Non-pigmented ciliary epithelial cell (primary cell): ENCODE results near the gene NCDN.

Experiments
- DNase-seq: peaks from one replicate; pipeline ENCODE4 v3.0.0-alpha.2; 2010; ENCODE audit warnings: low read depth

Gene NCDN

DNA sequence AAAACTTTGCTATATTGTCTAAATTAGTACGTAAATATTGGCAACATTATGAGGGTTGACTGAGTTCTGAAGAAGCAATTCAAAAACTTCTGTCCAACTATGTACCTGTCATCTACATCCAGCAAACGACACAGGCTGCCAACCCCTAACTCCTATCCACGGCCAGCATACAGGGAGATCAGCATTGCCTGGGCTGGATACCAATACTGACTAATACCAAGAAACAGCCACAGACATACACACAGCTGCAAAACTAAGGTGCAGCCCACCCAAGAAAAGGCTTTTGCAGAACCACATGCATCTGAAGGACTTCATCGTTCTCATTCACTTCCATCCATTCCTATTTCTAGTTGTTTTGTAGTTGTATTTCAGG lies 2.4 kb upstream of the NCDN start:
- no peak for DNase-seq

DNA sequence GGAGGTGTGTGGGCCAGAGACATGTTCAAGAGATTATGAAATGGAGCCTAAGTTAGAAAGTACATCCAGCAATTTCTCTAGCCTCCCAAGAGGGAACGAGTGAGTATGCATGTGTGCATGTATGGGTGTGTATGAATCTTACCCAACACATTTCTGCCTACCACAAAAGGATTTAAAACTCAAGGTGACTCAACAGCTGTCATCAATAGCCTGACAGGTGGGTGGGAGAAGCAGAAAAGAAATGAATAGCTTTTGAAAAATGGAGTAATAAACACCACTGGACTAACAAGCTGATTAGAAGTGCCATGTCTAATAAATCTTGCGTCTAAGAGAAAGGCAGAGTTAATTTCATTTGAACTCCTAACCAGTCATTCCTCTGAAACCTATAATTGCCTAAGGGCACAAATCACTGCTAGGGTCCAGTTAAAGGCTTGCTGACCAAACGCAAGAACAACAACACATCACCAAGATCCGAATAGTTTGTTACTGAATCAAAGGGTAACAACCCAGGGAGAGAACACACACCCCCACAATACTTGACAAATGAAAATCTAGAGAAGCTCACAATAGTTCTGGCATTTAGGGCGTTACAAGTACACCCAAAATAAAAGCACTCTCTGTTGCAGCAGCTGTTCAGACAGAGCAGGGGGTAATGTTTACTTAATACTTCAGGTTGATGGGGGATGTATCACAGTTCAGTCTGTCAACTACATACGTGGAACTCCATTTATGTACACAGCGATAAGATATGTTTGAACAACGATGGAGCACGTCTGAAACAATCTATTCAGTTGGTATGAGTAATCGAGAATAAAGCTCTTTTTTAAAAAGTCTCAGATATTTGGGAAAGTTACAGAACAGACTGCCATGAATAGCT lies 1.8 kb upstream of the NCDN start:
- no peak for DNase-seq

DNA sequence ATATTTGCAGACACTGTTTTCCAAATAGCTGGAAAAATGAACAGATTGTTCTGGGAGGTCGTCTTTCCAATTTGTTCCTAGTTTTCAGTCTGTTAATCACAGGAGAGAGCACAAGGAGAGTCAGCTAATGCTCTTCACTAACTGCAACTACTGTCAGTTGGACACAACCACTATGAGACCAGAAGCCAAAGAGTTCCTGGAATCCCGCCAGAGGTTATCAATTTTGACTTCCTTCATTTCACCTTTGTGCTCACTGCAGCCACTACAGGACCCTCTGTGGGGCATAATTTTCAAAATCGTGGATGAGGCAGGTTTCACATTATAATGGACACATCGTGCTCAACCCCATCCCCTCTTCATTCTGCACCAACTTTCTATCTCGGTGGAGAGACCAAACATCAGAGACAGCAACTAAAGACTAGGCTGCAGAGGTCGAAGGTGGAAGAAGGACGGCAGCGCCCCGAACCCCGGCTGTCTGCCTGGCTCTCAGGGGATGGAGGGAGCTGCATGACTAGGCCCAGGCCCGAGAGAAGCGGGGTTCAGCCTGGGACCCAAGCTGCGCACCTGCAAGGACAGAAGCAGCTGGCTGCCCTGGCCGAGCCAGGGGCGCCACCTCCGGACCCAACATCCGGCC lies 998 bp upstream of the NCDN start:
- DNase-seq = no peak

DNA sequence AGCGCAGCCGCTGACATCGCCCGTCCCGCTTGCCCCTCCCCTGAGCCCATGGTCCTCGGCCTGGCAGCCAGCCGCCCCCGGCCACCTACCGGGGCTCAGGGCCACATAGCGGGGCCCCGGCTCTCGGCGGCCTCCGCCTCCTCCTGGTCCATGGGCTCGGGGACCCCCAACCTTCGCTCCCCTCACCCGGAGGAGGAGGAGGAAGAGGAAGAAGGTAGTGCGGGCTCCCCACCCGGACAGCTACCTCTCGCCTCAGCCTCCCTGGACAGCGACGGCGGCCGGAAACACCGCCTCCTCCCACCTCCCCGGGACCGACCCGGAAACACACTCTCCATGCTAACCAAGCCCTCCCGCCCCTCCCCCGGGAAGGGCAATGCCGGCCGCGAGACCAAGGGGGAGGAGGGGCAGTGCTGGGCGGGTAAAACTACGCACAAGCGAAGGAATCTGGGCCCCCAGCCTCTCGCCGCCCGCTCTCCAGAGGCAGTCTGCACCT lies 435 bp upstream of the NCDN start, which contains the start of gene KIAA0319L:
Gene KIAA0319L (minus strand): TSS at position 286 of the 493 bp plus-strand sequence. CDS start 2,912 bp downstream, outside the sequence.
- DNase-seq = no peak

DNA sequence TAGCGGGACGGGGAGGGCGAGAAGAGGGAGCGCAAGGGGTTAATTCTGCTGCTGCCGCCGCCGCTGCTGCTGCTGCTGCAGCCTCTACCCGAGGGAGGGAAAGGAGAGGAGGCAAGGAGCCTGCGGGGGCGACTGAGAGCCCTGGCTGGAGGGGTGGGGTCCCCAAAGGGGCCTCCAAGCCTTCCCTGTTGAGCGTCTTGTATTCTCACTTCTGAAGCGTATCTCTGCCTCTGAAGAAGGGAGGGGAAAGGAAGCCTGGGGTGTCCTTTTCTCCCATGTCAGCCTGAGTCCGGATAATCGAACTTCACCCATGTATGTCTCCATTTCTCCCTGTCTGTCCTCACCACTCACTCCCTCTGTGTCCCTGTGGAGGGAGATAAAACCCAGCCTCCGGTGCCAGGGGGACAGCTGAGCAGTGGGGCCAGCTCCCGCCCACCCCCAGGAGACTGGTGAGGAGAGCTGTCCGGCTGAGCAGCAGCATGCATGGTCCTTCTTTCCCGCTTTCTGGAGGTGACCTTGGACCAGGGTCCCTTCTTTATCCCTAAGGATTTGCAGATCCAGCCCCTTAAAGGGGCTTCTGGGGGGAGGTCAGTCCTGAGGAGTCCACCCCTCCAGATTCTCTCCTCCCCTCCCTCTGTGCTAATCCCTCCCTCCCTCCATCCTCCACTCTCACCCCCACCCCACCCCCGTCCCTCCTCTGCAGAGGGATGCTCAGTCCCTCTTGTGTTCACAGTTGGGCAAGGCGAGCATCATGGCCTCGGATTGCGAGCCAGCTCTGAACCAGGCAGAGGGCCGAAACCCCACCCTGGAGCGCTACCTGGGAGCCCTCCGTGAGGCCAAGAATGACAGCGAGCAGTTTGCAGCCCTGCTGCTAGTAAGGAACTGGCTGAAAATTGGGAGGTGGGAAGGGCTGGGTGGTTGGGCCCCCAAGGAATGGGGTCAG lies 1.0 kb downstream of the NCDN start:
- no peak for DNase-seq

DNA sequence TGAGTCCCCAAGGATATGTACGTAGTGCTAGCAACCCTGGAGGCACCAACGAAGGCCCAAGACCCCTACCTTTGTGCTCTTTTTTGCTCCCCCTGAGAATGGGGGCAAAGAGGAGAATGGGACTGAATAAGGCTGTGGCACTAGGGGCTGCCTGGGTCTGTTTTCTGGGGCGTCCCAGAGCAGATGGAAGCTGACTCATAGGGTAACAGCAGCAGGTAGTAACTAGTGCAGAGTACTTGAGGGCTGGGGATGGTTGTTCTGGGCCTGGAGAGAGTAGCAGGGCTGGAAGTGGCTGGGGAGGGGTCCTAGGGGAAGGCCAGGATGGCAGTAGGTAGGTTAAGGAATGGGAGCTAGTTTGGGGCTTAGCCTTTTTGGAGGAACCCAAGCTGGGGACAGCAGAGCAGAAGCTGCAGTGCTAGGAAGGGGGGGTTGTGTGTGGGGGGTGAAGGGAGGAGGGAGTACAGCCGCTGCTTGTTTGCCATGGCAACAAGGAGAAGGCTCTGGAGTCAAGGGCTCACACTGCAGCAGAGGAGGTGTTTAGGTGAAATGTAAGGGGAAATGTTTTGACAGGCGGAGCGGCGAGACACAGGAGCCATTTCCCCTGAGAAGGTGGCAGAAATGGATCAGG lies 1.8 kb downstream of the NCDN start:
- DNase-seq = no peak

DNA sequence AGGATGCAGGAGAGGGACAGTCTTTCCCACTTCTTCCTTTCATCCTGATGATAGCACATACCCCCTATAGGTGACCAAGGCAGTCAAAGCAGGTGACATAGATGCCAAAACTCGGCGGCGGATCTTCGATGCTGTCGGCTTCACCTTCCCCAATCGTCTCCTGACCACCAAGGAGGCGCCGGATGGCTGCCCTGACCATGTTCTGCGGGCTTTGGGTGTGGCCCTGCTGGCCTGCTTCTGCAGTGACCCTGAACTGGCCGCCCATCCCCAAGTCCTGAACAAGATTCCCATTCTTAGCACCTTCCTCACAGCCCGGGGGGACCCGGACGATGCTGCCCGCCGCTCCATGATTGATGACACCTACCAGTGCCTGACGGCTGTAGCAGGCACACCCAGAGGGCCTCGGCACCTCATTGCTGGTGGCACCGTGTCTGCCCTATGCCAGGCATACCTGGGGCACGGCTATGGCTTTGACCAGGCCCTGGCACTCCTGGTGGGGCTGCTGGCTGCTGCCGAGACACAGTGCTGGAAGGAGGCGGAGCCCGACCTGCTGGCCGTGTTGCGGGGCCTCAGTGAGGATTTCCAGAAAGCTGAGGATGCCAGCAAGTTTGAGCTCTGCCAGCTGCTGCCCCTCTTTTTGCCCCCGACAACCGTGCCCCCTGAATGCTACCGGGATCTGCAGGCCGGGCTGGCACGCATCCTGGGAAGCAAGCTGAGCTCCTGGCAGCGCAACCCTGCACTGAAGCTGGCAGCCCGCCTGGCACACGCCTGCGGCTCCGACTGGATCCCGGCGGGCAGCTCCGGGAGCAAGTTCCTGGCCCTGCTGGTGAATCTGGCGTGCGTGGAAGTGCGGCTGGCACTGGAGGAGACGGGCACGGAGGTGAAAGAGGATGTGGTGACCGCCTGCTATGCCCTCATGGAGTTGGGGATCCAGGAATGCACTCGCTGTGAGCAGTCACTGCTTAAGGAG lies 2.9 kb downstream of the NCDN start:
- no peak for DNase-seq

DNA sequence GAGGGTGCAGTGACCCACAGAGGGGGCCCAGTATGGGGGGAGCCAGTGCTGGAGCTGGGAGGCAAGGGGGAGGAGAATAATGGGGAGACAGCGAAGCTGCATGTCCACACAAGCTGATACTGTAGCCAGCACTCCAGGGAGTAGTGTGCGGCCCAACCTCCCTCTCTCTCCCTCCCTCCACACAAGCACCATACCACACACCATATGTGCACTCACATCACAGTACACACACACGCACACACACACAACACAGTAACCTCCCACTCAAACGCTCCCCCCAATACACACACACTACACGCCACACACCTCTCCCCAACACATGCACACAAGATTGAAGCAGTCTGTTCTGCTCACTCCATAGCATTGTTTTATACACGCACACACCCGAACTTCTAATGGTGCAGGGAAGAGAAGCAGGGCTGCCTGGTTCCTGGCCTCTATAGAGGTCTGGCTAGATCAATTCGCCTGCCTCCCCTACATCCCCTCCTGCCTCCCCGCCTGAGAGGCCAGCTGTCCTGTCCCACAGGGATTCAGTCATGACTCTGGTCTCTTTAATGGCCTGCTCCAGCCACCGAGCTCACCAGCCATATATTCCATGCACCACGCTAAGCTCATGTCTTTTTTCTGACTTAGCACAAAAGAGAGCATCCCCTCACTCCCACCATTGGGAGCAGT lies 3.8 kb downstream of the NCDN start:
- no peak for DNase-seq

DNA sequence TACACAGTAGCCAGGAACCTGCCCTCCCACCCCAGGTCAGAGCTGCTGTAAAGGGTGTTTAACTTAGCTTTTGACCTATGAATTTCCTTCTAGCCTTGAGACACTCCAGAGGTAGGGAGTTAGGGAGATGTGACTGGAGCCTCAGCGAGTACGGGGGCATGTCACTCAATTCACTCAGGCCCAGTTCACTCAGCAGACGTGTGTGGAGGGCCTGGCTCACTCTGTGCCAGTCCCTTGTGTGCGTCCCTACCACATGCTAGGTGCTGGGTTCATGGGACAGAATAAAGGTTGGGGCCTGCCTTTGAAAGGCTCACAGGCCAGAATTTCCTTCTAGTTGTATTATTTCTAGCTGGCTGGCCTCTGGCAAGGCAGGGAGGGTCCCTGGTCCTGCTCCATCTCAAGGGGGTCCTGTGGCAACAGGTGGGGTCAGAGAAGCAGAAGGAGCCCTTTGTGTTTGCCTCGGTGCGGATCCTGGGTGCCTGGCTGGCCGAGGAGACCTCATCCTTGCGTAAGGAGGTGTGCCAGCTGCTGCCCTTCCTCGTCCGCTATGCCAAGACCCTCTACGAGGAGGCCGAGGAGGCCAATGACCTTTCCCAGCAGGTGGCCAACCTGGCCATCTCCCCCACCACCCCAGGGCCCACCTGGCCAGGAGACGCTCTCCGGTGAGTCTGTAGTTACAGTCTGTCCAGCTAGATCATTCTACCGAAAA lies 4.5 kb downstream of the NCDN start:
- DNase-seq = no peak

DNA sequence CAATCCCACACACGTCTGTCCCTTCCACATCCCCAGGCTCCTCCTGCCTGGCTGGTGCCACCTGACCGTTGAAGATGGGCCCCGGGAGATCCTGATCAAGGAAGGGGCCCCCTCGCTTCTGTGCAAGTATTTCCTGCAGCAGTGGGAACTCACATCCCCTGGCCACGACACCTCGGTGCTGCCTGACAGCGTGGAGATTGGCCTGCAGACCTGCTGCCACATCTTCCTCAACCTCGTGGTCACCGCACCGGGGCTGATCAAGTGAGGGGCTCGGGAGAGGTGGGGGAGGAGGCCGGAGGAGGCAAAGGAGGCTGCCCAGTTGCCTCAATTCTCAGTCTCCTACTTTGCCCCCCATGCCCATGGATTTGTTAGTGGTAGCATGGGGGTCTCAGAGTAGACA lies 5.6 kb downstream of the NCDN start:
- no peak for DNase-seq

DNA sequence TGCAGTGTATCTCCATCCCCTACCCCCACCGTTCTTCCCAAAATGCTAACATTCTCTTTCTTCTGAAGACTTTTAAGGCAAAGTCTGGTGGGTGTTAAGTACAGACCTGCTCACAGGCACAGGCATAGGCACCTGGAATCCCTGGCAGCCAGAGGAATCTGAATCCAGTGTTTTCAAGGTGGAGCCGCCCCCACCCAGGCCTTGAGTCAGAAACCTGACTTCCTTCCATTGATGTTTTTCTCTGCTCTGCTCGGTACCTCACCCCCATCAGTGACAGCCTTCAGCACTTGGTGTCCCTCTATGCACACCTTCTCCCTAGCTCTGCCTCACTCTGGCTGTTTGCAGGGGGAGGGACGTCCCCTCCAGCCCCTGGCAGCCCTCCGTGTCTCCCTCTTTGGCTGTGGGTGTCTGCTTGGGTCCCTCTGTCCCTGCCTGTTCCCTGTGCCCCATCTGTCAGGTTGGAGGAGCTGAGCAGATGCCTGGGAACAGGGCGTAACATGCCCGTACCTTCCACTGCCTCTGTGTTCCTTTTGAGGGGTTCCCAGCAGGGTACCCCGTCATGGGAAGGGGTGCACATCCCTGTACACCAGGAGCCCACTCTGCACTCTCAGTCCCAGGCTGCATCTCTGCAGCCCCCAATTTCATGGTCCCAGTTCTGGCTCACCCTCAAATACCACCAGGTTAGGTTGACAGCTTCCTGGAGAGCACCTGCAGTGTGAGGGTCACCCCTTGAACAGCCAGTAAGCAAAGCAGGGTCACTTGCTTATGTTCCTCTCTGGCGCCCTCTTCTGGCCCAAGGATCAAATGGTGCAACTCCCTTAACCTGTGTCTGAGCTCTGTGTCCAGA lies 6.7 kb downstream of the NCDN start:
- no peak for DNase-seq

DNA sequence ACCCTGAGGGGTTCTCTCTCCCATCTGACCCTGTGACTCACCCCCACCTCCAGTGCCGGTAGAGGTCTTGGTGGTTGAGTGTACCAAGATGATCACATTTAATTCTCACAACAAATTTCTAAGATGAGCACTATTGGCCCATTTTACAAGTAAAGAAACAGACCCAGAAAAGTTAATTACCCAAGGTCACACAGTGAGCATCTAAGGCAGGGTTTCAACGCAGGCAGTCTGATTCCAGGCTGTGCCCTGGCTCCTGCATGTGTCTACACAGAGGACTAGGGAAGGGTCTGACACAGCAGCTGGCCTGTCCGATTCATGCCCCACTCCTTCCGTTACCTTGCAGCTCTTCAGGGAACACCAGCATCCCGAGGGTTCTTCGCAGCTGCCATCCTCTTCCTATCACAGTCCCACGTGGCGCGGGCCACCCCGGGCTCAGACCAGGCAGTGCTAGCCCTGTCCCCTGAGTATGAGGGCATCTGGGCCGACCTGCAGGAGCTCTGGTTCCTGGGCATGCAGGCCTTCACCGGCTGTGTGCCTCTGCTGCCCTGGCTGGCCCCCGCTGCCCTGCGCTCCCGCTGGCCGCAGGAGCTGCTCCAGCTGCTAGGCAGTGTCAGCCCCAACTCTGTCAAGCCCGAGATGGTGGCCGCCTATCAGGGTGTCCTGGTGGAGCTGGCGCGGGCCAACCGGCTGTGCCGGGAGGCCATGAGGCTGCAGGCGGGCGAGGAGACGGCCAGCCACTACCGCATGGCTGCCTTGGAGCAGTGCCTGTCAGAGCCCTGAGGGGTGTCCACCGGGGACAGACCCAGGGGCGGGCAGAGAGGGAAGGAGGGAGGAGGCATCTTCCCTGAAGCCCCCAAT lies 7.5 kb downstream of the NCDN start:
- DNase-seq = no peak

DNA sequence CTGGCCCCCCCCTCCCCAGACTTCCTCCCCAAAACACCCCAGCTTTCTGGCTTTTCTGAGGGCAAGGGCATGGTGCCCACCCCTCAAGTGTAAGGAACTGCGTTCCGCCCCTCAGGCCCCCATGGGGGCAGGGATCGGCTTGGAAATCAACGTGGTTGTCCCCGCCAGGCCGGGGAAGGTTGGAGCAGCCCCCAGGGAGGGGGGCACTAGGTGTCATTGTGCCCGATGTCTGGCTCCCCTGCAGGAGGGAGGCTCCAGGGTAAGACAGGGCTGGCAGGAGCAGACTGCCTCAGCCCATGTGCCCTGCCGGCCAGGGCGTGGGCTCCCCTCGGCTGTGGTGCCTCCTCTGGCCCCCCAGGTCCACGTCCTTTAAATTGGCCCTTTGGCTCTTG lies 8.1 kb downstream of the NCDN start:
- no peak for DNase-seq

DNA sequence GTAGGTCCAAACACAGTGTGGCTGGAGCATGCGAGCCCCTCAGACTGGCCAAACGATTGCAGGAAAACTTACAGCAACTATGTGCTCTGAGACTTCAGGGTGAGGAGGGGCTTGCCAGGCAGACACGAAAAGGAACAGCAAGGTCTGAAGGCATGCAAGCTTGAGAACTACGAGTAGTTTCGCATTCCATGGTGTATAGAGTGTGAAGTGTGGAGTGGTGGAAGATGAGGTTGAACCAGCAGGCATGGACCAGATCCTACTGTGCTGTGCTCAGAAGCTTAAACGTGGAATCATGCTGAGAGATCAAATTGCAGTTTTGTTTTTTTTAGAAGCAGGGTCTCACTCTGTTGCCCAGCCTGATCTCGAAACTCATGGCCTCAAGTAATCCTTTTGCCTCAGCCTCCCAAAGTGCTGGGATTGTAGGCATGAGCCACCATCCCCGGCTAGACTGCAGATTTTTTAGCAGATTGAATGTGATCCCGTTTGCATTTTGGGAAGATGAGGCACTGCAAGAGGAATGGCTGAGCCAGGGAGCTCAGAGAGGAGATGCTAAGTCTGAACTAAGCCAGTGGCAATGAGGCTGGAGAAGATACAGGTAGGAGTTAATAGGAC lies 10.5 kb downstream of the NCDN start:
- no peak for DNase-seq

DNA sequence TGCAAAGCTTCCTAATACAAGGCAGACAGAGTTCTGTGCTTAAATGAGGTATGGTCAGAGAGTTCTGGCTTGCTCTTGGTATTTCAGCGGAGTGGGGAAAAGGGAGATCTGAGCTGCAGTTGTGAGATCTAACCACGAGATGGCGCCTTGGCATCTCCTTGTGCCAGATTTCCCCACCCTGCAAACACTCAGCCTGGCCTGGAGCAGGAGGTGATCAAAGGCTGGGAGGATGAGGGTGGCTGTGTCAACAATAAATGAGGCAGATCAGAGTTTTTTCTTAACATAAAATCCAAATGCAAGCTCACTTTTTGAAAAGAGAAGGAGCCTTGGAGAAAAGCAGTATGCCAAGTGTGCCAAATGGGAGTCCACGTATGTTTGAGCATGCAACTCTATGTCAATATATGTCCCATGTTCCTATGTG lies 11.4 kb downstream of the NCDN start:
- DNase-seq = no peak

DNA sequence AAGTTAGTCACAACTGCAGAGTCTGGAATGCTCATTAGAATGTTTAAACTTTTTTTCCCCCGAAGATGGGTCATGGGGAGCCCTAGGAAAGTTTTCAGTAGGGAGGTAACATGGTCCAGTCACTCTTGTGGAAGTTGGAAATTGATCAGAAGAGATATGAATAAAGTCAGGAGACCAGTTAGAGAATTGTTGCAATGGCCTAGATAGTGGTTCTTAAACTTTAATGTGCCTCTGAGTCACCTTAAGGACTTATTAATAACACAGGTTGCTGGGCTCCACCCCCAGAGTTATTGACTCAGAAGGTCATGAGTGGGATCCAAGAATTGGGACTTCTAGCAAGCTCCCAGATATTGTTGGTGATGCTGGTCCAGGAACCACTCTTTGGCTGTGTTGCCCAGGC lies 12.3 kb downstream of the NCDN start:
- no peak for DNase-seq

DNA sequence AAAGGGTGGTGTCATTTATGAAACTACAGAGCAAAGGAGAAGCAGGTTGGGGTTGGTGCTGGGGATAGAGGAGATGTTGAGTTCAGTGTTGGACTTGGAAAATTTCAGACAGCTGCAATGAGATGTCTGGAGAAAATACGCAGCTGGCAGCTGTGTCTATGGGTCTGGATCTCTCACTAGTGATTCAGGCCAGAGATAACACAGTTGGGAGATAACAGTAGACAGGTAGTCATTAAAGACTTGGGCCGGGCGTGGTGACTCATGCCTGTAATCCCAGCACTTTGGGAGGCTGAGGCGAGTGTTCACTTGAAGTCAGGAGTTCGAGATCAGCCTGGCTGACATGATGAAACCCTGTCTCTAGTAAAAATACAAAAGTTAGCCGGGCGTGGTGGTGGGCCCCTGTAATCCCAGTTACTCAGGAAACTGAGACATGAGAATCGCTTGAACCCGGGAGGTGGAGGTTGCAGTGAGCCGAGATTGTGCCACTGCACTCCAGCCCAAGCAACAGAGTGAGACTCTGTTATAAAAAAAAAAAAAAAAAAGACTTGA lies 13.1 kb downstream of the NCDN start:
- no peak for DNase-seq
